ENCODE results near the gene HPS1. TPM values are rescaled to one million over a fixed set of nuclear protein-coding genes. Genes with fewer than 3 reads are reported as not detected.

Gene HPS1
- total RNA-seq, 1 donor from 2014 or later: 34.7 TPM

DNA sequence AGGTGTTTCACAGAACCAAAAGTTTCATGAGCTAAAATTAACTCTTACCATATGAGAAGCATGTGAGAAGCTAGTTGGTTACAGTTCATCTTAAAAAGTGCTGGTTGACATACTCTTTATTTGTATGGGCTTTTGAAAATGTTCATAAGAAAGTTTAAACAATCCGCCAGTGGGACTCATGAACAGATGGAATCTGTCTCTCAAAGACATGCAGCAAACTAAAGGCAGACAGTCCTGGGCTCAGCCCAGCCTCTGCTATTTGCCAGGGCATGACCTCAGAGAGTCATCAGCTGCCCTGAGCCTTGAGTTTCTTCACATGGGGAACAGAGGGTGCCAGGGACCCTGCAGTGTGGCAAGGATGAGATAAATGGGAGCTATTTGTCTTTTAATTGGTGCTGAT lies 35.0 kb downstream of the HPS1 start:
- Histone ChIP-seq H3K4me2 (ENCODE audit: low read length) (no peak overlapping the region), H3K27ac (ENCODE audit: low read depth, low read length) (no peak overlapping the region), H4K20me1 (ENCODE audit: insufficient read depth, low read length) (no peaks in the 10 kb centered on the region), H2AFZ (ENCODE audit: low read depth, low read length) (no peak overlapping the region), H3K36me3 (ENCODE audit: insufficient read depth, low read length) (no peaks in the 10 kb centered on the region), H3K4me3 (ENCODE audit: insufficient read depth, low read depth, low read length) (no peak overlapping the region), H3K4me1 (ENCODE audit: insufficient read depth, low read length) (peaks cover 18% of the 10 kb centered on the region), H3K27me3 (ENCODE audit: insufficient read depth, low read length) (no peaks in the 10 kb centered on the region), H3K9ac (ENCODE audit: low read length) (no peak overlapping the region), H3K9me3 (ENCODE audit: insufficient read depth, low read depth, low read length) (no peaks in the 10 kb centered on the region), H3K79me2 (ENCODE audit: insufficient read depth, low read length) (peaks cover 9% of the 10 kb centered on the region)
- no peak for TF ChIP-seq EZH2 (IDR thresholded peaks at IDR 0.05; ENCODE audit: insufficient read depth, low read length)
- TF ChIP-seq, protein P1, sequence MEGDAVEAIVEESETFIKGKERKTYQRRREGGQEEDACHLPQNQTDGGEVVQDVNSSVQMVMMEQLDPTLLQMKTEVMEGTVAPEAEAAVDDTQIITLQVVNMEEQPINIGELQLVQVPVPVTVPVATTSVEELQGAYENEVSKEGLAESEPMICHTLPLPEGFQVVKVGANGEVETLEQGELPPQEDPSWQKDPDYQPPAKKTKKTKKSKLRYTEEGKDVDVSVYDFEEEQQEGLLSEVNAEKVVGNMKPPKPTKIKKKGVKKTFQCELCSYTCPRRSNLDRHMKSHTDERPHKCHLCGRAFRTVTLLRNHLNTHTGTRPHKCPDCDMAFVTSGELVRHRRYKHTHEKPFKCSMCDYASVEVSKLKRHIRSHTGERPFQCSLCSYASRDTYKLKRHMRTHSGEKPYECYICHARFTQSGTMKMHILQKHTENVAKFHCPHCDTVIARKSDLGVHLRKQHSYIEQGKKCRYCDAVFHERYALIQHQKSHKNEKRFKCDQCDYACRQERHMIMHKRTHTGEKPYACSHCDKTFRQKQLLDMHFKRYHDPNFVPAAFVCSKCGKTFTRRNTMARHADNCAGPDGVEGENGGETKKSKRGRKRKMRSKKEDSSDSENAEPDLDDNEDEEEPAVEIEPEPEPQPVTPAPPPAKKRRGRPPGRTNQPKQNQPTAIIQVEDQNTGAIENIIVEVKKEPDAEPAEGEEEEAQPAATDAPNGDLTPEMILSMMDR (IDR thresholded peaks at IDR 0.05; ENCODE audit: insufficient read depth, low read depth, low read length): no peak
- no peak overlapping the region for H3K4me3 Mint-ChIP-seq (ENCODE audit: unreplicated experiment)
- no peak for DNase-seq (ENCODE audit: low read depth)
- no peak for FAIRE-seq
- H3K36me3 Mint-ChIP-seq (ENCODE audit: low read depth, unreplicated experiment): no peaks in the 10 kb centered on the region
- no peak overlapping the region for H3K27ac Mint-ChIP-seq (ENCODE audit: unreplicated experiment)
- peaks cover 6% of the 10 kb centered on the region for H3K27me3 Mint-ChIP-seq (ENCODE audit: low read depth, unreplicated experiment)
- H3K4me1 Mint-ChIP-seq (ENCODE audit: low read depth, unreplicated experiment): peaks cover 8% of the 10 kb centered on the region
- no peaks in the 10 kb centered on the region for H3K9me3 Mint-ChIP-seq (ENCODE audit: unreplicated experiment)

DNA sequence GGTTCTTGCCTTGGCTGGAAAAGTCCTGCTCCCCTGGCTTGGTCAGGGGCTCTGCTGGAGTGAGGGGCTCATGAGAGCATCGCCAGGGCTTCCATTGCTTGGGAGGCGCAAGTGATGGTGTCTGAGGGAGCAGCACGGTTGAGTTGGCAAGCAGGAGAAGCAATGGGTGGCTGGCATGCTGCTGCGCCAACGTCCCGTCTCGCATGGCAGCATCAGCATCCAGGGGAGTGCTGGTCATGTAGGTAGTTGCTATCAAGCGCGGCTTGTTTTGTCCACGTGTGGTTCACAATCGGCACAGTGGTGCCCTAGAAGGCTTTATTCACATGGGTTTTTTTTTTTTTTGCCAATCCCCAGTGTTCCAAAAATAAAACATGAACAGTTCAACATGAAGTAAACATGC lies 35.6 kb downstream of the HPS1 start:
- no peak overlapping the region for H3K4me2 ChIP-seq (ENCODE audit: low read length)
- no peak overlapping the region for H2AFZ ChIP-seq (ENCODE audit: low read depth, low read length)
- FAIRE-seq (no peak), DNase-seq (ENCODE audit: low read depth) (no peak)
- TF ChIP-seq, protein P1 (IDR thresholded peaks at IDR 0.05; ENCODE audit: insufficient read depth, low read depth, low read length): no peak
- TF ChIP-seq EZH2 (IDR thresholded peaks at IDR 0.05; ENCODE audit: insufficient read depth, low read length): no peak
- H3K9me3 Mint-ChIP-seq (ENCODE audit: unreplicated experiment): no peaks in the 10 kb centered on the region
- no peaks in the 10 kb centered on the region for H3K36me3 Mint-ChIP-seq (ENCODE audit: low read depth, unreplicated experiment)
- H3K27me3 Mint-ChIP-seq (ENCODE audit: low read depth, unreplicated experiment): peaks cover 8% of the 10 kb centered on the region
- H3K4me3 Mint-ChIP-seq (ENCODE audit: unreplicated experiment): no peak overlapping the region
- H3K4me1 ChIP-seq (ENCODE audit: insufficient read depth, low read length): peaks cover 18% of the 10 kb centered on the region
- no peaks in the 10 kb centered on the region for H3K9me3 ChIP-seq (ENCODE audit: insufficient read depth, low read depth, low read length)
- peaks cover 8% of the 10 kb centered on the region for H3K4me1 Mint-ChIP-seq (ENCODE audit: low read depth, unreplicated experiment)
- no peaks in the 10 kb centered on the region for H3K27me3 ChIP-seq (ENCODE audit: insufficient read depth, low read length)
- no peaks in the 10 kb centered on the region for H4K20me1 ChIP-seq (ENCODE audit: insufficient read depth, low read length)
- no peak overlapping the region for H3K27ac ChIP-seq (ENCODE audit: low read depth, low read length)
- H3K27ac Mint-ChIP-seq (ENCODE audit: unreplicated experiment): peak overlapping the region; percentile 27
- peaks cover 9% of the 10 kb centered on the region for H3K79me2 ChIP-seq (ENCODE audit: insufficient read depth, low read length)
- no peak overlapping the region for H3K4me3 ChIP-seq (ENCODE audit: insufficient read depth, low read depth, low read length)
- no peak overlapping the region for H3K9ac ChIP-seq (ENCODE audit: low read length)
- no peaks in the 10 kb centered on the region for H3K36me3 ChIP-seq (ENCODE audit: insufficient read depth, low read length)

DNA sequence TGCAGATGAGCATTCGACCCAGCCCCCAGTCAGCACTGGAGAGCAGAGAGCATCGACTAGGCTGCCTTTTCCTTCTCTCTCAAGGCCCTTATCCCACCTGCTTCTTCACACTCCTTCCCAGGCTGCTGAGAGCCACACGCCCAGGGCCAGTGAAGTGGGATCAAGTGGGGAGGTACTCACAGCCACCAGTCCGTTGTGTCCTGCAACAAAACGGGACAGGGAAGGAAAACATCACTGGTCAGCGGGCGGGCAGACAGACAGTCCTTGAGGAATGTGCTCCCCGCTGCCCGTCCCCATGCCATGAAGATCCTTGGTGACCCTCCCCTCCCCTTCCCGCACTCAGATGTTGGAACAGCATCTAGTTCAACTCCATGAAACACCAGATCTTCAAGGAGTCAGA lies 36.0 kb downstream of the HPS1 start:
- no peak overlapping the region for H3K27ac ChIP-seq (ENCODE audit: low read depth, low read length)
- H3K4me1 ChIP-seq (ENCODE audit: insufficient read depth, low read length): peaks cover 18% of the 10 kb centered on the region
- Mint-ChIP-seq H3K4me1 (ENCODE audit: low read depth, unreplicated experiment) (peaks cover 7% of the 10 kb centered on the region), H3K36me3 (ENCODE audit: low read depth, unreplicated experiment) (no peaks in the 10 kb centered on the region), H3K27me3 (ENCODE audit: low read depth, unreplicated experiment) (peaks cover 11% of the 10 kb centered on the region), H3K4me3 (ENCODE audit: unreplicated experiment) (no peak overlapping the region), H3K27ac (ENCODE audit: unreplicated experiment) (no peak overlapping the region), H3K9me3 (ENCODE audit: unreplicated experiment) (no peaks in the 10 kb centered on the region)
- TF ChIP-seq, protein P1 (IDR thresholded peaks at IDR 0.05; ENCODE audit: insufficient read depth, low read depth, low read length): no peak
- TF ChIP-seq EZH2 (IDR thresholded peaks at IDR 0.05; ENCODE audit: insufficient read depth, low read length): no peak
- H3K27me3 ChIP-seq (ENCODE audit: insufficient read depth, low read length): no peaks in the 10 kb centered on the region
- H3K9me3 ChIP-seq (ENCODE audit: insufficient read depth, low read depth, low read length): no peaks in the 10 kb centered on the region
- no peak overlapping the region for H3K9ac ChIP-seq (ENCODE audit: low read length)
- FAIRE-seq (no peak), DNase-seq (ENCODE audit: low read depth) (no peak)
- no peak overlapping the region for H2AFZ ChIP-seq (ENCODE audit: low read depth, low read length)
- H3K4me3 ChIP-seq (ENCODE audit: insufficient read depth, low read depth, low read length): no peak overlapping the region
- H3K36me3 ChIP-seq (ENCODE audit: insufficient read depth, low read length): no peaks in the 10 kb centered on the region
- no peaks in the 10 kb centered on the region for H4K20me1 ChIP-seq (ENCODE audit: insufficient read depth, low read length)
- no peak overlapping the region for H3K4me2 ChIP-seq (ENCODE audit: low read length)
- peaks cover 9% of the 10 kb centered on the region for H3K79me2 ChIP-seq (ENCODE audit: insufficient read depth, low read length)
